ENCODE data around the gene NKIRAS1.

The NKIRAS1 gene

DNA sequence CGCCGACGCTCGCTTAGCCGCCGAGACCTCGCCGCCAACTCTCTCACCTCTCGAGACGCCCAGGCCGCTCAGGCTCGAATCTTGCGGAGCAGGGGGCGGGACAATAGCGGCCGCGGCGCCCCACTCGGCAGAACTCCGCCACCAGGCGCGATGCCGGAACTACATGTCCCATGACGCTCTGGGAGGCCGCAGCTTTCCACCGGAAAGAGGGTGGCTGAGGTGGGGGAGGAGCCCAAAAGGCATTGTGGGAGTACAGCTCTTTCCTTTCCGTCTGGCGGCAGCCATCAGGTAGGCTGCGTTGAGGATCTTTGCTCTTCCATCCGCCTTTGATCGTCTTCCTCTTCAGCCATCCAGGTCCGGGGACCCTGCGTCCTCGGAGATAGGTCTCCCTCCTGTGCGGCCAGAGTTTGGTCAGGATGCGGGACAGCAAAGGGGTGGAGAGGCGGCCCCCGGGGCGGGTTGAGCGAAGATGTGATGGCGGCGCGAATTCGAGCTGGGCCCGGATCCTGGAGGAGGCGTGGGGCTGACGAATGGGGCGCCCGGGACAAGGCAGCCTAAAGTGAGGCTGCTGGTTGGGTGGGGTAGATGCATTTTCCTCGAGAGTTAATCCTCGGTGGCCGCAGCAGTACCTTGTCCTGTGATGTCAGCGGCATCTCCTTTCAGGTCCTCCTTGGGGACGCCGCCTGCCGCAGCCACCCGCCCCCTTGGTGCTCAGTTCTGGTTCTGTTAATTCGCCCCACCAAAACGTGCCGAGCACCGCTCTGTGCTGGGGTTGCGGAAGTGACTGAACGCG is at the start of gene NKIRAS1, which contains the start of gene RPL15:
TSS of gene NKIRAS1 (minus strand) at position 105 of the 793 bp plus-strand sequence. CDS start 6,086 bp downstream, outside the sequence.
TSS of gene RPL15 (plus strand) at position 247 of the 793 bp plus-strand sequence. CDS start 728 bp downstream, outside the sequence.
- peak; percentile 95 for DNase-seq (ENCODE audit: low read depth)

DNA sequence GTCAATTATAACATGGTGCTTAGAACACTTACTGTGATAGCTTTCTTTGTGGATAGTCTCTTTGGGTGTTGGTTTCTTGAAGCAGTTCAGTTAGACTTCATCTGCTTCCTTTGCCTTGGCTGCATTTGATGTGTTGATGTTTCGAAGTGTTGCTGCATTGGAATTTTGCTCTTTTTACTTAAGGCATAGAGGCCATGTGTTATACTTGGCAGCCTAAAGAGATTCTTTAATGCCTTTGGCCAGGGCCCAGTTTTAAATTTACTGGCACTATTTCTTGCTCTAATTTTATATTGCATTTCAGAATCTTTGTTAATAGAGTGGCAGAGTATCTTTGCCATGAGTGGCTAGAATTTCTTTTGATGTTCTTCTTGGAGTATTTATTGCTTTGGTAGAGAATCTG is 49.5 kb upstream of the NKIRAS1 start:
- DNase-seq (ENCODE audit: low read depth) = no peak

DNA sequence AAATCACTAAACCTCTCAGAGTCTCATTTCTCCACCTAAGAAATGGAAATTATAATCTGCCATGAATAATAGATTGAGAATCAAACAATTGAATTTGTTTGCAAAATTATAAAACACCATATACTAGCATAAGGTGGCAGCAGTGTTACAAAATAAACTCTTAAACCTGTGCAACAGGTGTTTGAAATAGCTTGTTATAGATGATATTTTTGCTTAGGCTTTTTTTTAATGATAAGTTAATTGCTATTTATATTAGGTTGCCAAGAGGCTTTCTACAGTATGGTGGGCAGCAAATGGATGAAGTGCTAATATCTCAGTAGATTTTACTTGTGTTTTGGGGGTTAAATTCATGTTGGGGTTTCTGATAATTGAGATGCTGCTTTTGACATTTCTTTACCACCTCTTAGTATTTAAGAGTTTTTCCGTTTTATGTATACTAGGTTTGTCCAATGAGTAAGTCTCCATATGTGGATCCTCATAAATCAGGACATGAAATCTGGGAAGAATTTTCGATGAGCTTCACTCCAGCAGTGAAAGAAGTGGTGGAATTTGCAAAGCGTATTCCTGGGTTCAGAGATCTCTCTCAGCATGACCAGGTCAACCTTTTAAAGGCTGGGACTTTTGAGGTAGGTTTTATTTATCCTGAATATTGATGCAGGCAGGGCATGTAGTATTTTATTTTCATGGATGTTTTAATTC is 47.9 kb upstream of the NKIRAS1 start:
- DNase-seq (ENCODE audit: low read depth) = no peak

DNA sequence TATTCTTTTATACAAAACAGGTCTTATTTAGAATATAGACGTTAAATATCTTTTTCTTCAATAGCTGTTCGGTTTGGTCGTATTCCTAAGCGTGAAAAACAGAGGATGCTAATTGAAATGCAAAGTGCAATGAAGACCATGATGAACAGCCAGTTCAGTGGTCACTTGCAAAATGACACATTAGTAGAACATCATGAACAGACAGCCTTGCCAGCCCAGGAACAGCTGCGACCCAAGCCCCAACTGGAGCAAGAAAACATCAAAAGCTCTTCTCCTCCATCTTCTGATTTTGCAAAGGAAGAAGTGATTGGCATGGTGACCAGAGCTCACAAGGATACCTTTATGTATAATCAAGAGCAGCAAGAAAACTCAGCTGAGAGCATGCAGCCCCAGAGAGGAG is 45.1 kb upstream of the NKIRAS1 start:
- no peak for DNase-seq (ENCODE audit: low read depth)

DNA sequence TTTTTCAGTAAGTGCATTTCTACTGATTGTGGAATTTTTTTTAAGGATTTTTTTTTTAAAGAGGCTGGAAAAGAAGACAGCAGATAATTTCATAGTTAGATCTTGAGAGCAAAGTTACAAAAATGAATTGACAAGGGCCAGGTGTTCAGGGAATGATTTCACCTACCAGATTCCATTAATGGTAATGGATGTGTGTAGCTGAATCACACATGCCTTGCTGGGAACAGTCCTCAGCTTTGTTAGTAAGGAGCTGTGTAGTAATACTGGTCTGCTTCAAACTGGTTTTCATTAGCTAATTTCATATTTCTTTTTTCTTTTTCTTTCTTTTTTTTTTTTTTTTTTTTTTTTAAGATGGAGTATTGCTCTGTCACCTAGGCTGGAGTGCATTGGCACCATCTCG is 44.3 kb upstream of the NKIRAS1 start:
- DNase-seq (ENCODE audit: low read depth) = no peak

DNA sequence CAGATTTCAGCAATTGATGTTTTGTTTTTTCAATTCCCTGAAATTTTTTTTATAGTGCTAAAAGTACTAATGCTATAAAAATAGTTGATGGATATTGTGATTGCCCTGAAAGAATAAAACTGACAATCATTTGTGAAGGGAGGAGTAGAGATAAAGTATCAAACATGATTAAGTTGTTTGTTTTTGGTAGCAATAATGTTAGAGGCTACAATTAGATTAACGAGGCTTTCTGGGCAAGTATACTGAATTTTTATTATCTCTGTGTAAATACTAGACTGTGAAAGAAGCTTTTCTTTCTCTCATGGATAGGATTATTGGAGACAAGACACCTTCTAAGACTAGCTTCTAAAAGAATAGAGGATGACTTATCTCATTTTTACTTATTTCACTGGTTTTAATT is 43.9 kb upstream of the NKIRAS1 start:
- no peak for DNase-seq (ENCODE audit: low read depth)

DNA sequence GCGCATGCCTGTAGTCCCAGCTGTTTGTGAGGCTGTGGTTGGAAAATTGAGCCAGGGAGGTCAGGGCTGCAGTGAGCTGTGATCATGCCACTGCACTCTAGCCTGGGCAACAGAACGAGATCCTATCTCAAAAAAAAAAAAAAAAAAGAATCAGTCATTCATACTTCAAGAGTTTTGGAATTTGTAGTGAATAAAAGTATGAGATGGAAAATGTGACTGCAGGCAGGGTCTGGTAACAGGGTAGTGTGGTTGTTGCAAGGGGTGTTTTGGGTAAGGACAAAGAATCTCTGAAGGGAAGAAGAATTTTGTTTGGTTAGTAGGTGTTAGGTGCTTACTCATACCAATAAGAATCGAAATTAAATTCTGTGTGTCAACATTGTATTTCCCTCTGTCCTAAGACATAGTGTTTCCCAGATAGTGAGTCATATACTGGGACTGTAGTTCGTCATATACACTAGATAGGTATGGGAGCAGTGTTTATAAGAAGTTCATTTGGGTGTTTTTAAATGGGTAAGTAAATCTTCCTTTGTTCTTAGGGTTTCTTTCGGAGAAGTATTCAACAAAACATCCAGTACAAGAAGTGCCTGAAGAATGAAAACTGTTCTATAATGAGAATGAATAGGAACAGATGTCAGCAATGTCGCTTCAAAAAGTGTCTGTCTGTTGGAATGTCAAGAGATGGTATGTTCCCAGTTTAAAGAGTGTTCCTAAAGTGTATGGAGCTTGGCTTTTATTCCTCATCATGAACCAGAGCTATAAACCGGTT is 42.5 kb upstream of the NKIRAS1 start:
- no peak for DNase-seq (ENCODE audit: low read depth)

DNA sequence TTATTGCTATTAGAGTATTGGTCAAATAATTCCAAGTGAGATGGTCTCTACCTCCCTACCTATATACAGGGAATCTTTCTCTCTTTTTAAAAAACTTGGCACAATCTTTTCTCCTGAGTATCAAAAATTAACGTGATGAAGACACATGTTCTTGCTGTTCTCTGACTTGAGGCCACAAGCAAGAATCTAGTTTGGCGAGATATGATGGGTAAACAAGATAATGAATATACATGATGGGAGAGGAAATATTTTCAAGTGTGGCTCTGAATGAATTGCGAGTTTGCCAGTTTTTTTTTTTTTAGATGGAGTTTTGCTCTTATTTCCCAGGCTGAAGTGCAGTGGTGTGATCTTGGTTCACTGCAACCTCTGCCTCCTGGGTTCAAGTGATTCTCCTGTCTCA is 39.9 kb upstream of the NKIRAS1 start:
- DNase-seq (ENCODE audit: low read depth) = no peak

DNA sequence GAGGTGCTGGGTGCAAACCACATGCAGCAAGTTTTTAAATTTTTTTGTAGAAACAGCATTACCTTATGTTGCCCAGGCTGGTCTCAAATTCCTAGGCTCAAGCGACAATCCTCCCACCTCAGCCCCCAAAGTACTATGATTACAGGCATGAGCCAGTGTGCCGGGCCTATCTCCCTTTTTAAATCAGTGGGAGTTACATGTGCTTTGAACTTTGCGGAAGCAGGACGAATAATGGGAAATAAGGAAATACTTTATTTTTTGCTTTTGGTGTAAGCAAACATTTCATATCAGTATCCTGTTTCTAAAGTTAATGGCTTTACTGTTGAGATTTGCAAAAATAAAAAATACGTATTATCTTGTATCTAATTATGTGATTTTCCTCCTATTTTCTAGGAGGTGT is 37.4 kb upstream of the NKIRAS1 start:
- DNase-seq (ENCODE audit: low read depth) = no peak

DNA sequence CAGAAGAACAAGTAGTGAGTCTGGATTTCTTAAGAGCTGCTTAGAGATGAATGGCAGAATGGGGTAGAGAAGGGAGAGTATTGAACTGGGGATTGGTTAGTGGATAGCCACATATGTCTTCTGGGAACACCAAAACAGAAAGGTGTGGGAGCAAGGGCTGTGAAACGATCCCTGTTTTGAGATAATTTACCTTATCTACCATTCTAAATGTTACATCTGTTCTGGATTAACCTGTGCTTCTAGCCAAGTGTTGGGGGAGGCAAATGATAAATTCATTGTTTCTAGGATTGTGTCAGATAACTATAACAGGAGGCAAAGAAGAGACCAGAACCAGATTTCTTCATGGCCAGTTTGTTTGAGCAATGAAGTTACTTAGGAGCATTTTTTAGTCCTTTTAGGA is 36.7 kb upstream of the NKIRAS1 start:
- no peak for DNase-seq (ENCODE audit: low read depth)

DNA sequence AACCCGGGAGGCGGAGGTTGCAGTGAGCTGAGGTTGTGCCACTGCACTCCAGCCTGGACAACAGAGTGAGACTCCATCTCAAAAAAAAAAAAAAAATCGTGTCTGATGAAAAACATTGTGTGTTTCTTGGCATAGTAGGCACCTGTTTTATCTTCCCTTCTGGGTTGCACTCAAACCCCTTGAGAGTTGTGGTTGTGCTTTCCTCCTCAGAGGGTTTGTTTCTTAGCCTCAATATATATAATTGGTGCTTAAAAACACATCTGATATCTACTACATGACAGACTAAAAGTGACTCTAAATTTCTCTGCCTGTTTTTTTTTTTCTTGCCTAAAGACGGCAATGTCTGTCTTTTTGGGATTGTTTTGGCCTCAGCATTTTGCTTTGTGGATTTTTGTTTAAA is 35.9 kb upstream of the NKIRAS1 start:
- DNase-seq (ENCODE audit: low read depth) = no peak

DNA sequence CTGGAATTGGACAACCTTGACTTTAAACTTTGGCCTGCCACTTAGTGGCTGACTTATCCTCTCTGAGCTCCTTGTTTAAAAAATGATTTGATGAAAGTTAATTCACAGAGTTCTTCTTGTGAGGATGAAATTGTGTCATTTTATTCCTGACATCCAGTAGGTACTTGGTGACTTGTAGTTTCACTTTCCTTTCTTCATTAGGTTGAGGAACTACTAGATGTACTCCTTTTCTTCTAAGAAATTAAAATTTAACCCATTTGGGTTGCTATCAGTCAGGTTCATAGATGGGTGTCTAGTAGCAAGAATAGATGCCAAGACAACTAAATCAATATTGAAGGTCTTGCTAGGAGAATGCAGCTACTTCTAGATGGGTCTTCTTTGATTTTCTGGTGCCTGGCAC is 33.5 kb upstream of the NKIRAS1 start:
- no peak for DNase-seq (ENCODE audit: low read depth)

DNA sequence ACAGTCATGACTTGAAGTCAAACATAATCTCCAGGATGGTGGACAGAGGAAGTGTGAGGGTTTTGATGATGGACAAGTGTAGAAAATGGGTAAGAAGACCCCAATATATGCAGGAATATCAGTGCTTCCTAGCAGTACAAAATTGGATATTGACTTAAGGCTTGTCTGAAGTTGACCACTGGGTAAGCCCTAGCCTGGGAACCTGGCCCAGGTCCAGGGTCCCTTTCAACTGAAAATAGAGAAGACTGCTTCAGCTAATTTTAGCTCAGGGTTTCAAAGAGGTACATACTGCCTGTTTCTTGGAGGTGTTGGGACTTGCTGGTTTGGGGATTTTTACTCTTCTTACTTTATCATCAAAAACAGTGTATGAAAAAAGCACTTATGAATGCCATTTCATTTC is 33.0 kb upstream of the NKIRAS1 start:
- no peak for DNase-seq (ENCODE audit: low read depth)

DNA sequence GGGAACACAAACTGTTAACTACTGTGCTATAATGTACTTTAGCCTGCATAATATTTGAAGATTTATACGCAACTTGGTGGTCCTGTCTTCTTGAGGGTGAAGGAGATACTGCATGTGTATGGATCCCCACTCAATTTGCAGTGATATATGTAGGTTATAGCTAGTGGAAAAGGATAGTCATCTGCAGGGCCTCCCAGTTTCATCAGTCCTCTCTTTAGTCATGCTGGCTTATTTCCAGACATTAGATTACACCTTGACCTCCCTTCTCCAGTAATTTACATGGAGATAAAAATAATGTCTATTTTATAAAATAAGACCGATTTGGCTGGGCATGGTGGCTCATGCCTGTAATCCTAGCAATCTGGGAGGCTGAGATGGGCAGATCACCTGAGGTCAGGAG is 32.0 kb upstream of the NKIRAS1 start:
- no peak for DNase-seq (ENCODE audit: low read depth)

DNA sequence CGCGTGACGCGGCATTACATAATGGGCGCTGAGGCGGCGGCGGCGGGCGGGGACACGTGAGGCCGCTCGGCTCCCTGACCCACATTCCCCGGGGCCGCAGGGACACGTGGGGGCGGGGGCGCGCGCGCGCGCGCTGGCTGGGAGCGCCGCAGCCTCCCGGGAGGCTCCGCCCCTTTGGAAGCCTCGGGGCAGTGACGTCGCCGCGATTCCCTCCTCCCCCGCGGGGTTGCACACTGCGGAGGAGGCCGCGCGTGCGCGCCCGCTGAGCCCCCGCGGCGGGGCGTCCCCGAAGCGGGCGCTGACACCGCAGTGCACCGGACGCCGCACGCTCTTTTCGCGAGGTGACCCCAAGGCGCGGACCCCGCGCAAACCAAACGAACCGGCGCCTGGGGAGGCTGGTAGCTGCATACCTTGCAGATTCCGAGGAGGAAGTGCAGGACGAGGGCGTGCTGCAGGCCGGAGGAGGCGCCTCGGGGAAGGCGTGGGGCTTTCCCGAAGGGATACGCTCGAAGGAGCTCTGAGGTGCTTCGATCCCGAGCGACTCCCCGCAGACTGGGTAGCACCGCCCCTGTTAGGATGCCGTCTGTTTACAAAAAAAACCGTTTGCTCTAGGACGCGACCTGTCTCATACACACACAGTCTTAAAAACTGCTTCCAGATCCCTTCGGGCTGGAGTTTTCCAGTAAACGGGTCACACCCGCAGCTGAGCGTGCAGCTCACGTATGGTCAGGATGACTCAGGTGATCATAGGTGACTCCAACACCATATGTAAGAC is 29.3 kb upstream of the NKIRAS1 start:
- peak; percentile 93 for DNase-seq (ENCODE audit: low read depth)

DNA sequence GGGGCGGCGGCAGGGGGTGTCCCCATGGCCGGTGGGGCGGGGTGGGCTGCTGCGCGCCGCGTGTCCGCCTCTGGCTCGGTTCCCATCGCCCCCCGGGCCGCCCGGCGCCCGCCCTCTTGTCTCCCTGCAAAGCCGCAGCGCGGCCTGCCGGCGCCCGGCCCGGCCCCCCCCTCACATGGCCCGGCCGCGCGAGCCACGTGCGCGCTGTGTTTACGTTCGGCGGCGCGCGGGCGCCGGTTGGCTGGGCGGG is 28.8 kb upstream of the NKIRAS1 start:
- no peak for DNase-seq (ENCODE audit: low read depth)

DNA sequence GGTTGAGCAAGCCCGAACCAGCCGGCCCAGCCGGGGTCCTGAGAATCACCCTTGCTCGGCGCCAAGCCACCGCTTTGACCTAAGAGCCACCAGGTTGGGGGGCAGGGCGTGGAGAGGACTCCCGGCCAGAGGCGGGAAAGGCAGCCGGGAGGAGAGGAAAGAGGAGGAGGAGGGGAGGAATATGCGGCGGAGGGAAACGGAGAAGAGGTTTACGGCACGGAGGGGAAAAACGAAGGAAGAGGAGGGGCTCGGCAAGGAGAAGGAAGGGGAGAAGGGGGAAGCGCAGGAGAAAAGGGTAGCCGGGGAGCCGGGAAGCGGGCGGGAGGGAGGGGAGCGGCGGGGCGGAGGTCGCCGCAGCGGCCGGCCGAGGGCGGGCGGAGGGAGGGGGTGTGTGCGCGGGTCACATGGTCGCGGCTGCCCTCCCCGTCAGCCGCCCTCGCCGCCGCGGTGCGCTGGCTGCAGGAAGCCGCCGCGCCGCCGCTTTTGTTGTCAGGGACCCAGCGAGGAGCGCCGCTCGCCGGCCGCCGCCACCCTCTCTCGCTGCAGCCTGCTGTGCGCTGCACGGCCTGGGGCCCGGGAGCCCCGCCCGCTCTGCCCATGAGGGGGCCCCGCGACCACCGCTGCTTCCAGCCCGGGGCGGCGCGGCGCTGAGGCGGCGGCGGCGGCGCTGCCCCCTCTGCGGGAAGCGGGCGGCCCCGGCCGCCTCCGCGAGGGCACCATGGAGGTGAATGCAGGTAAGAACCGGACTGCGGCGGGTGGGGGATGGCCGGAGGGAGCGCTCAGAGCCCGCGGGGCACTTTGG is 28.3 kb upstream of the NKIRAS1 start, which contains the start of gene NR1D2:
TSS of gene NR1D2 (plus strand) at position 426 of the 802 bp plus-strand sequence. CDS start at position 719, 293 bp downstream.
- peak; percentile 54 for DNase-seq (ENCODE audit: low read depth)

DNA sequence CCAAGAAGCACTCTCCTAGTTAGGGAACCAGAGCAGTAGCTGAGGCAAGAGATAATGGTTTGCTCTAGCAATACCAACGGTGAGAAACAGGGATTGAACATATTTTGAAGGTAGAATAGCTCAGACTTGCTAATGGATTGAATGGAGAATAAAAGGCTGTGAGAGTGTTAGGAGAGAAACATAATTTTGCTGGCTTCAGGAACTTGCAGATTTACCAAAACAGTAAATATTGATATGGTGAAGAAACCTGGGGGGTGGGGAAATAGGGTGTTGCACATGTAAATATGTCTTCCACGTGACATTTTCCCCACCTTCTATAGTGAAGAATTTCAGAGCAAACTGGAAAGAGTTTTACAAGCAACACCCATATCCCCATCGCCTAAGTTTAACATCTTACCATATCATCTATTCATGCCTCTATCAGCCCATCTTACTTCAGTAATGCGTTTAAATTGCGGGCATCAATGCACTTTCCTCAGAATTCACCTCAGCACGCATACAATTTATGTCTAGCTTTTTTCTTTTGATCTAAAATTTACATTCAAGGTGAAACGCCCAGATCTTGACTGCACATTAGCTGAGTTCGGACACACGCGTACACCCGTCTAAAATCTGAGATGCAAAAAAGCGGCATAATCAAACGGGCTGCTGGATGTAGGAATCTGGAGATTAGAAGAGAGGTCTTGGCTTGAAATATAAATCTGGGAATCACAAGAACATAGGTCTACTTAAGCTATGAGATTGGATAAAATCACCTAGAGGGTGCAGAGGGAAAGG is 27.4 kb upstream of the NKIRAS1 start:
- DNase-seq (ENCODE audit: low read depth) = no peak

DNA sequence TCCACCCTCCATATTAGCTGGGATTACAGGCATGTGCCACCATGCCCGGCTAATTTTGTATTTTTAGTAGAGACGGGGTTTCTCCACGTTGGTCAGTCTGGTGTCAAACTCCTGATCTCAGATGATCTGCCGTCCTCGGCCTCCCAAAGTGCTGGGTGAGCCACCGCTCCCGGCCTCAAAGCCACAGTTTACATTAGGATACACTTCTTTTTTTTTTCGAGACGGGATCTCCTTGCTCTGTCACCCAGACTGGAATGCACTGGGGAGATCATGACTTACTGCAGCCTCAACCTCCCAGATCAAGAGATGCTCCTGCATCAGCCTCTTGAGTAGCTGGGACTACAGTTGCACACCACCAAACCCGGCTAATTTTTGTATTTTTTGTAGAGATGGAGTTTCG is 25.8 kb upstream of the NKIRAS1 start:
- DNase-seq (ENCODE audit: low read depth) = no peak

DNA sequence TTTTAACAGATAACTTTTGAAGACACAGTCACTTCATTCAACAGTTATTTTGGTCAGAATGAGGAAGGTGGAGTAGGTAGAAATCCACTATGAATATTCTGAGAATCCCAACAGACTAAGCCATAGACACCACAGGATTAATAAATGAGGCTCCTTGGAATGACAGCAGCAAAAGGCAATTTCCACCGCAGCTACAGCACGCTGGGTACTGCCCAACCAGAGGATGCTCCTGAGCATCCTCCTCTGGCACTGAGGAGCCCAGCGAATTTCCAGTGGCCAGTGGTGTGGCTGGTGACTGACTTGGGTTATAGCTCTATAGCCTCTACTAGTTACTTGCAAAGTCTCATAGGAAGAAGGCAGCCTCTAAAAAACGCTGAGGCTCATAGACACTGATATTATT is 24.6 kb upstream of the NKIRAS1 start:
- no peak for DNase-seq (ENCODE audit: low read depth)

DNA sequence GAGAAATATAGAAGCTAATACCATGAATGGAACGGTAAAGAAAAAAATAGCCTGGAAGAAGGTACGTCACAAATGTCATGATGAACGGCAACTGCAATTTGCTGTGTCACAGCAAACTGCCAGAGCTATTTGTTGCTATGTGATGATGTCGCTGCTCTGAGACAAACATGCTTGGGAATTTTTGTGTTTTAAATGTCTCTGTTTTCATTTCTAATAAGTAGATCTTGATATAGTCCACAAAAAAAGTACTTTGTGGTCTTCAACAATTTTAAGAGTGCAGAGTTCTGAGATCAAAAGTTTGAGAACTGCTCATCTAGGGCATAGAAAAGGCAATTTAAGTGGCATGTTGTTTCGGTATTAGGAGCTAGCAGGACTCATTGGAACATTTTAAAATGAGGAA is 24.0 kb upstream of the NKIRAS1 start:
- DNase-seq (ENCODE audit: low read depth) = no peak

Data from stimulated activated CD8-positive, alpha-beta memory T cell treated with anti-CD3 and anti-CD28 coated beads, Interleukin-15, amount 100 ng/mL, for 1 hour (primary cell).